HG03469 (cell line): ENCODE data around the gene CYP4F11.
"Not testable (repeated sequence)": the region's sequence is repeated elsewhere in the genome, so short reads cannot be mapped to it uniquely, and the experiment has no call there.

ENCODE experiments used
- ATAC-seq: cut with Tn5 transposase; IDR thresholded peaks from one replicate; pipeline ENCODE4 v1.9.1; 2021; ENCODE audit warnings: mild to moderate bottlenecking, moderate library complexity, moderate number of reproducible peaks; ENCODE audit not compliant: unreplicated experiment

Gene CYP4F11

DNA sequence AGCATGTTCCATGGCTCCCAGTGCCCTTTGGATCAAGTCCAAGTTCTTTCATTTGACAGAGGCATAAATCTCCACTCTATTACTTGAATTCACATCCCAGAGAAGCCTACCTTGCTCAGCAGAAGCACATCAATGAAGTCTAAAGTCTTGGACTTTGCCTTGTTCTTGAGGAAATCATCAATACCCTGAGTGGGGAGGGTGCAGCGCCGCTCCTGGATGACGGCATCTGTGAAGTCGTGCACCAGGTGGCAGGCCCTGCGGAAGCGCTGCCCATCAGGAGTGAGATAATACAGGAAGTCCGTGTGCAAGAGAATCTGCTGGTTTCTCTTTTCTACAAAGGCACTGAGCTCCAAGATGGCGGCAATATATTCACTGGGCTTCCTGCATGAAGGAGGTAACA lies 10.6 kb downstream of the CYP4F11 start:
- no peak for ATAC-seq

DNA sequence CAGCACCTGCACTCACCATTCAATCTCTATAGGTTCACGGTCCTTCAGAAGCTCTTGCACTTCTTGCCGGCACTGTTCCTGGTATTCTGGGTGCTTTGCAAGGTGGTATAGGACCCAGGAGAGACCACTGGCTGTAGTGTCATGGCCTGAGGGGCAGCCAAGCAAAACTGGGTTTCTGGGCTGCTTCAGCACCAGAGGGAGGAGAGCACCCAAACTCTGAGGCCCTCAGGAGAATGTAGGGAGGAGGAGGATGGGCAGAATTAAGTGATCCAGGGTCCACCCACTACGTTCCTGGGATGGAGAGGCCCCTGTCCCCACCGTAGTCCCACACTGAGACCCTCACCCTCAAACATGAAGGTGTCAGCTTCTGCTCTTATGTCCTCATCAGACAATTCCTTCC lies 12.3 kb downstream of the CYP4F11 start:
- no peak for ATAC-seq

DNA sequence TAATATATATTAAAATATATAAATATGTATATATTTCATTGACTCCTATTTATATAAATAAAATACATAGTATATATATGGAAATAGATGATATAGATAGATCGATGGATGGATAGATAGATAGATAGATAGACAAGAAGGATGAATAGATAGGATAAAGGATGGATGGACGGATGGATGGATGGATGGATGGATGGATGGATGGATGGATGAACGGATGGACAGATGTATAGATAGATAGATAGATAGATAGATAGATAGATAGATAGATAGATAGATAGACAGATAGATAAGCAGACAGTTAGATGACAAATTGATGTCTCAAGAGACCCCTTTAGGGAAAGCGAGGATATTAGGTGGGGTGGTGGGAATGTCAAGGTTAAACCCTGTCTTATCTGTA lies 15.1 kb downstream of the CYP4F11 start:
- ATAC-seq: no peak

DNA sequence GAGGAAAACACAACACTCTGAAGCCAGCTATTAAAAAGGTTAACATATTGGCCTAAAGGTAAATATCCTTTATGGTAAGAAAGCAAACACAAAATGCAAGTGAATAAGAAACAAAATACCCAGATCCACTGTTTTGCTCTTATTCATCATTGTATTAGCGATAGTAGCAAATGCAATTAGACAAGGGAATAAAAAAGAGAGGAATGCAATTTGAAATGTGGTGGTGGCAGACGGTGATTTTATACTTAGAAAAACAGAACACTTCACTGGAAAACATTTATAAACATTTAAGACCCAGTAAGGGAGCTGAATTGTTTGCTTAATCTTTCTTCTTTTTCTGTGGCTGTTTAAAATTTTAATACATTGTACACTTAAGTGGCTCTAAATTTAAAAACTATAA lies 19.2 kb downstream of the CYP4F11 start:
- no peak for ATAC-seq

DNA sequence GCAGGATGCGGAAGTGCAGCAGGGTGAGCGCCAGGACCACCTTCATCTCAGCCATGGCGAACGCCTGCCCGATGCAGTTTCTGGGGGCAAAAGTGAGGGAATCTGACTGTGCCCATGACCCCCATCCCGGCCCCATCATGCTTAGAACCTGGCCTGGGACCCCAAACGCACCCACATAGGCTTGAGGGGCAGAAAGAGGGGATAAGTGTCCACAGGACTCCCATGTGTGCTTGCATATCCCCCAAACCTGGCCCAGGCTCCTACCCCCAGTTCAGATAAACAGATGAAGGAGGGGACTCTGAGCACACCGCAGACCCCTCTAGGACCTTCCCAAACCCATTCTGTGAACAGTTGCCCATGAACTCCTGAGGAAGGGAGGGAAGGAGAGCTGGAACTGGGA lies 20.5 kb downstream of the CYP4F11 start:
- no peak for ATAC-seq

DNA sequence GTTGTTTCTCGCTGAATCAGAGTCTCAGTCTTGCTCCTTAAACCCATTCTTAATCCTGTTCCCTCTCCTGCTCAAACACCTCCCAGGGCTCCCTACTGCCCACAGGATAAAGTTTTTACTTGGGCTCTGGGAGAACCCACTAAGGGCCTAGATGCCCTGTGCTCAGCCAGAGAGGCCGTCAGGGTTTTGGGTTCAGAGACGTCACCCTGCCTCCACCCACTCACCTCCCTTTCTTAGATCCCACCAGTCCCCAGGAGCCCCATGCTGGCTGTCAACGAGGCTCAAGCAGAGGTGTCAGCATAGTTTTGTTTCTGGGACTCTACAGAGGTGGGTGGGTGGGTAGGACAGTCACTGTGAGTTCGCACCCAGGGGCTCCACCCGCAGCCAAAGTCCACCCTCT lies 20.9 kb downstream of the CYP4F11 start:
- no peak for ATAC-seq

DNA sequence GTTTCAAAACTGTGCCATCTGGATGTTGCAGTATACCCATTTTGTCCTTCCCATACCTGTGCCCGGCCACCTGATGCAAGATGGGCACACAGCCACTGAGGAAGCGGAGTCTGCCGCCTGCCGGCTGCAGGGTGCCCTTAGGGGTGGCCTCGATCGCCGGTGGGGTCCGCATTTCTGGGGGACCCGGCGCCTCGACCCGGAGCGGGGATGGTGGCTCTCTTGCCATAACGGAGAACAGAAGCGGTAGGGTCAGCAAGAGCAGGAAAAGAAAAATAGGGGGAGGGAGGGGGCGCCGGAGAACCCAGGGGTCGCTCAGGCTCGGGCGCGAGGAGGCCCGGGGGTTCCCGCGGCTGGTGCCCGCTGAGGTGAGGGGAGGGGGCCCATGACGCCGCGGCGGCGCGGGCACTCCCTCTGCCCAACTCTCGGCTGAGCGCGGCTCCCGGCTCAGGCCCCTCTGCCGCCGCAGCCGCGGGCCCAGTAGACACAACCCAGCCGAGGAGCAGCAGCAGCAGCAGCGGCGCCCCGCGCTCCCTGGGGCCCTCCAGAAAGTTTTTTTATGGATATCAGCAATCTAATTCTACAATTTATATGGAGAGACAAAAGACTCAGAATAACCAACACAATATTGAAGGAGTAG lies 22.6 kb downstream of the CYP4F11 start:
- ATAC-seq: no peak

DNA sequence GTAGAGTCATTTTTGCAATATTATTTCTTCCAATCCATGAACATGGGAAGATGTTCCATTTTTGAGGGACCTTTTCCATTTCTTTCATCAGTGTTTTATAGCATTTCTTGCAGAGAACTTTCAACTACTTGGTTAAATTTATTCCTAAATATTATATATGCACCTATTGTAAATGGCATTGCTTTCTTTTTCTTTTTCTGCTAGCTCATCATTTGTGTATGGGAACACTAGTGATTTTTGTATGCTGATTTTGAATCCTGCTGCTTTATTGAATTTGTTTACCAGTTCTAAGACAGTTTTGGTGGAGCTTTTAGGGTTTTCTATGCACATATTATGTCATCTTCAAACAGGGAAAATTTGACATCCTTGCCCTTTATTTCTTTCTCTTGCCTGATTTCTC lies 29.3 kb downstream of the CYP4F11 start:
- ATAC-seq: no peak

DNA sequence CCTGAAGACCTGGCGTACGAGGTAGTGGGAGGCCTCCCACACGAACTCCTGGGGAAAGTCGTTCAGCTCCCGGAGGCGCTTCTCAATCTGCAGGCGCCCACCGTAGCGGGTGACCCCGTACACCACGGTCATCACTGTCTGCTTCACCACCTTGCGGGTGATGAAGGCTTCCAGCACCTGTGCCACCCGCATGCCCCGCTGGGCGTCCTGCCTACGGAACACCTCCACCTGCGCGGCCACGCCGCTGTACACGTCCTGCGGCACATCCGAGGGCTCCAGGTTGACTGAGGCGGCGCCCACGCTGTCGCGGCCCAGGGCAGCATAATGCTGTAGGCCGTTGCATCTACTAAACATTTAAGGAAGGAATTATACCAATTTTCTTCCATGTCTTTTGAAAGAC lies 31.4 kb downstream of the CYP4F11 start:
- not testable (repeated sequence) for ATAC-seq

DNA sequence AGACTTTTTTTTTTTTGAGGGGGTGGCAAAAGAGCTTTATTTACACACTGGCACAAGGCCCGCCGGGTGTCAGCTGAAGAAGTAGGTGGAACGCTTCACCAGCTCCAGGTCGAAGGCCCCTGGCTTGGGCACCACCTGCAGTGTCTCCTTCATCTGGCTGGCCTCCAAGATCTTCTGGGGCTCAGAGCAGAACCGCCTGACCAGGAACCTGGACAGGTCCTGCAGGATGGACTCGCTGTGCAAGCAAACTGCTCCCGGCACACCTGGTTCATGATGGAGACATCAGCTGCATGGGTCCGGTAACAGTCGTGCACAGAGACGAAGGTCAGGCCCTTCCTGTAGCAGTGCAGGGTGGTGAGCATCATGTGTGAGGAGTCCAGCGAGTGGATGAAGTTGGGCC lies 32.1 kb downstream of the CYP4F11 start:
- ATAC-seq: no peak

DNA sequence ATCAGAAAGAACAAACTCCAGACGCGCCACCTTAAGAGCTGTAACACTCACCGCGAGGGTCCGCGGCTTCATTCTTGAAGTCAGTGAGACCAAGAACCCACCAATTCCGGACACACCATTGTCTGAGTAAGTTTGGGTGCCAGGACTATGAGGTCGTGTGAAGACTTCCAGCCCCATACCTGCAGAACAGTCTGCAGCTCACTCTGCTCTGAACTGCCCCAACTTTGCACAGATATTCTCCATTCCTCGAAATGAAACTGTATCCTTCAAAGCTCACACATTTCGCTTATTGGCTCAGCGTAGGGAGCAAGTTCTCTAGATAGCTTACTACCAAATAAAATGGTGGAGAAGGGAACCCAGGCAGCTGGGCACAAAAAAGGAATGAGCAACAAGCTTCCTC lies 33.8 kb downstream of the CYP4F11 start:
- ATAC-seq: no peak

DNA sequence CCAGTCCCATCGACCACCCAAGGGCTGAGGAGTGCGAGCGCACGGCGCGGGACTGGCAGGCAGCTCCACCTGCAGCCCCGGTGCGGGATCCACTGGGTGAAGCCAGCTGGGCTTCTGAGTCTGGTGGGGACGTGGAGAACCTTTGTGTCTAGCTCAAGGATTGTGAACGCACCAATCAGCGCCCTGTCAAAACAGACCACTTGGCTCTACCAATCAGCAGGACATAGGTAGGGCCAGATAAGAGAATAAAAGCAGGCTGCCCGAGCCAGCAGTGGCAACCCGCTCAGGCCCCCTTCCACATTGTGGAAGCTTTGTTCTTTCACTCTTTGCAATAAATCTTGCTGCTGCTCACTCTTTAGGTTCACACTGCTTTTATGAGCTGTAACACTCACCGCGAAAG lies 34.3 kb downstream of the CYP4F11 start:
- ATAC-seq: not testable (repeated sequence)

DNA sequence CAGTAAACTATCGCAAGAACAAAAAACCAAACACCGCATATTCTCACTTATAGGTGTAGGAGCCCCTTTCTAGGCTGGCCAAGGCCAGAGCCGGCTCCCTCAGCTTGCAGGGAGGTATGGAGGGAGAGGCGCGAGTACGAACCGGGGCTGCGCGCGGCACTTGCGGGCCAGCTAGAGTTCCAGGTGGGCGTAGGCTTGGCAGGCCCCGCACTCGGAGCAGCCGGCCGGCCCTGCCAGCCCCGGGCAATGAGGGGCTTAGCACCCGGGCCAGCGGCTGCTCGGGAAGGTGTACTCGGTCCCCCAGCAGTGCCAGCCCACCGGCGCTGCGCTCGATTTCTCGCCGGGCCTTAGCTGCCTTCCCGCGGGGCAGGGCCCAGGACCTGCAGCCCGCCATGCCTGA lies 34.8 kb downstream of the CYP4F11 start:
- not testable (repeated sequence) for ATAC-seq

DNA sequence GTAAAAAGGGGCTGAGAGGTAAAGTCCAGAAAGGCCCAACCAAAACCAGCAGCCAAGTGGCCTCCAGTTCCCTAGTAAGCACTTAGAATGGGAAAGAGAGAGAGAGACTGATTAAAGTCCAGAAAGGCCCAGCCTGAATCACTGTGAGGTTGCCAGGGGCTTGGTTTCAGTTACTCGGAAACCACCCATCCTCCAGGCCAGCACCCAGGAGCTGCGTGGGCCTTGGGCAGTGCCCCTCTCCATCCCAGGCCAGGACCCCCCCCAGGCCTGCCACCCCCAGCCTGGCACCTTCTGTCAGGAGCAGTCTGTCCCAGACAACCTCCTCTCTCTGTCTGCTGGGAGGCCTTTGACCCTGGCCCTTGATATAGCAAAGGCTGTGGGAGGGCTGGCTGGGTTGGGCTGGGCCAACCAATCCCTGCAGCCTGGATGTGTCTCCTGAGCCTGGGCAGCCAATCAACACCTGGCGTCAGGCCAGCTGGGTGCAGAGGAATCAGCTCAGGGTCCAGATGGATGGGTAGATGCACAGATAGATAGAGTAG lies 36.5 kb downstream of the CYP4F11 start, which contains the start of gene CYP4F2:
CYP4F2 (minus strand) TSS at position 337 of the 539 bp plus-strand sequence. CDS start 463 bp downstream, outside the sequence.
- no peak for ATAC-seq

DNA sequence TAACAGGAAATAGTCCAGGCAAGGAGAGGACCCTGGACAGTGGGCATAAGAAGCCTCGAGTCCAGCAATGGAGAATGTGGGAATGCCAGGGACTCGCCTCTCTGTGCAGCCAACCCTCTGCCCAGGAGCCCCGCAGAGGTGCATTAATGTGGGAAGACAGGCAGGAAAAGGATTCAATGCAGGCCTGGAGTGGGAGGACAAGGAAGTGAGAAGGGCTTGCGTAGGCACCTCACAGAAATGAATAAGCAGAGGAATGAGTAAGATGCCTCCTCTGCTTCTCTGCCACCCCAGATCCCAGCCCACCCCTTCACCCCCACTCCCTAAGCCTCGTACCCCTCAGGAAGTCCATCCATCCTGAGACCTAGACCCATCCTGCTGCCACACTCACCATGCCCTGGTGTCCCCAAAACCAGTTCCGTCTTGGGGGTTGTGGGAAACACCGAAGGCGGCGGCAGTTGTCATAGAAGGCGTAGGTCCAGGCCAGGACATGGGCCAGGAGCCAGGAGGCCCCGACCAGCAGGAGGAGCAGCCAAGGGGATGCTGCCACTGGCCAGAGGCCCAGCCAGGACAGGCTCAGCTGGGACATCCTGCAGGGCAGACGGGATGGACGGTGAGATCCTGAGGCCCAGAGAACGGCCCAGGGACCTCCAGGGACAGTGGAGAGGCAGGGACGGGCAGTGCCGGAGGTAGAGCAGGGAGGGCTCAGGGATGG lies 37.1 kb downstream of the CYP4F11 start:
- no peak for ATAC-seq

DNA sequence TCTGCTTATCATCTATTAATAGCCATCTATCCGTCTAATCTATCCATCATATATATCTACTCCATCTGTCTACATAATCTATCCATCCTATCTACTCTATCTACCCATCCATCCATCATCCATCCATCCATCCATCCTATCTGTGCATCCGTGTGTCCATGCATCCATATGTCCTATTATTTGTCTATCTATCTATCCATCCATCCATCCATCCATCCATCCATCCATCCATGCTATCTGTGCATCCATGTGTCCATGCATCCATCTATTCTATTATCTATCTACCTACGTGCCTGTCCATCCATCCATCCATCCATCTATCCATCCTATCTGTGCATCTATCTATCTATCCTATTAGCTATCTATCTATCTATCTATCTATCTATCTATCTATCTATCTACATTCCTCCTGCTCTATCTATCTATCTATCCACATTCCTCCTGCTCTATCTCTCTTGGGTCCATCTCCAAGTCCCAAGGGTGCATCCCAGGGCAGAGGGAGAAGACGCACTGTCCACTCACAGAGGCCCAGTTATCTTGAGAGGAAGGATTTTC lies 38.4 kb downstream of the CYP4F11 start:
- no peak for ATAC-seq

DNA sequence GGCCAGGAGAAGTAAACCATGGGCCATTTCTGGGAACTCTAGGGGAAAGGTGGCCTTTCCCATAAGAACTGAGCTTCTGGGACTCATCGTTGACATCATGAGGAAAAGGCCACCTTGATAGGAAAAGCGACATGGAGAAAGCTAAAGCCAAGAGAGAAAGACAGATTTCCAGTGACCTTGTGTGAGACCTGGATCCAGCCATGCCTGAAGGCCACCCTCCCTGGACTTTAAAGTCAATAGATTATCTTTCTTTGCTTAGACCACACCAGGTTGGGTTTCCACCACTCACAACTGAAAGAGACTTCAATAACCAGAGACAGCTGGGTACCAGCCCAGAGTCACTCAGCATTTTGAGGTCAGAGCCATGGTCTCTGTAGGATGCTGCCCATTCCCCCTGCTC lies 40.0 kb downstream of the CYP4F11 start:
- ATAC-seq: no peak

DNA sequence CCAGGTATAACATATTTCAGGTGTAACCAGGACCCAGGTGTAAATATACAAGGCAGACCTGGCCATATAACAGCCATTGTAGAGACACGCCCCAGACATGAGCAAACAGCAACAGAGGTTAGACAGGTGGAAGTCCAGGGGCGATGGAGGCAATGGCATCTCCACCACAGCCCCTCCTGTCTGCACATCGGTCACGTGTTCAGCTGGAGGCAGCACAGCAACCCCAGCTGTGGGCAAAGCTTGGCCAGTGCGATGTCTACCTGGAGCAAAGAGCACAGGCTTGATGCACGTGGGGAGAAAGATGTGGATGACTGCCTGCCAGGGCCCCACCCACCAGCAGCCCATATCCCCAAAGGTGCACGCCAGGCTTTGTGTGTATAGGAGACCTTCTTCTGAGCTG lies 40.9 kb downstream of the CYP4F11 start:
- ATAC-seq: no peak

DNA sequence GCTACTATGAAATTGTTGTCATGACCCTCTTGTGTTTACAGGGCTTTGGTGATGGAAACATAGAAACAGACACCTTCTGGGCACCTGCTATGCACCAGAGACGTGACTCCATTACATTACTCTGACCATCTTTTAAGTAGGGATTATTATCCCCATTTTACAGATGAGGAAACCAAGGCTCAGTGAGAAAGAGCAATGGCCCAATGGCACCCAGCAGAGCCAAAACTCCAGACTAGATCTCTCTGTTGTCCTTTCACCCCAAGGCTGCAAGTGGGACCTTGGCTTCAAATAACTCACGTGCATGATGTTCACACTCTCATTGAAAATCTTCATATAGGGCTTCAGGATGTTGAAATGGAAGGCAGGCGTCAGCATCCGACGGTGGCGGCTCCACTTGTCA lies 42.3 kb downstream of the CYP4F11 start:
- ATAC-seq: no peak

DNA sequence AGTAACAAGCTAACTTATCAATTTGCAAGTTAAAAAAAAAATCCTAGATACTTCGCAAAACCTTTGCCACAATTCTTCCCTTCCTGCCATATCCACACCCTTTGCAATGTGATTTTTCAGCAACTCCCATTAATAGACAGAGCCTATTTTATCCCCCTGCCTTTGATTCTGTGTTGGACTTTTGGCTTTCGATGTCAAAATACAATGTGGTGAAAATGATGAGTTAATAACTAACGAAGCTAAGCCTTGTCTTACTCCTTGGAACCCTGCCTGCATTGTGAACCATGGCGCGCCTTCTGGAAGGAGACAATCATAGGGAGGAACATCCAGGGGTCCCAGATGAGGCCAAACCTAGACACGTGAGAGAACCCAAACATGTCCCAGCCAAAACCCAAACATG lies 42.9 kb downstream of the CYP4F11 start:
- ATAC-seq: no peak

DNA sequence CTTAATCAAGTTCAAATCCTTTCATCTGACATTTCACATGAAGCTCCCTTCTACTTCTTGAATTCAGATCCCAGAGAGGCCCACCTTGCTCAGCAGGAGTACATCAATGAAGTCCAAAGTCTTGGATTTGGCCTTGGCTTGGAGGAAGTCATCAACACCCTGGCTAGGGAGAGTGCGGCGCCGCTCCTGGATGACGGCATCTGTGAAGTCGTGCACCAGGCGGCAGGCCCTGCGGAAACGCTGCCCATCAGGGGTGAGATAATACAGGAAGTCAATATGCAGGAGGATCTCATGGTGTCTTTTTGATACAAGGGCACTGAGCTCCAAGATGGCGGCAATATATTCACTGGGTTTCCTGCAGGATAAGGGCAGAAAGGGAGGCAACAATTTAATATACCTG lies 45.0 kb downstream of the CYP4F11 start:
- not testable (repeated sequence) for ATAC-seq

DNA sequence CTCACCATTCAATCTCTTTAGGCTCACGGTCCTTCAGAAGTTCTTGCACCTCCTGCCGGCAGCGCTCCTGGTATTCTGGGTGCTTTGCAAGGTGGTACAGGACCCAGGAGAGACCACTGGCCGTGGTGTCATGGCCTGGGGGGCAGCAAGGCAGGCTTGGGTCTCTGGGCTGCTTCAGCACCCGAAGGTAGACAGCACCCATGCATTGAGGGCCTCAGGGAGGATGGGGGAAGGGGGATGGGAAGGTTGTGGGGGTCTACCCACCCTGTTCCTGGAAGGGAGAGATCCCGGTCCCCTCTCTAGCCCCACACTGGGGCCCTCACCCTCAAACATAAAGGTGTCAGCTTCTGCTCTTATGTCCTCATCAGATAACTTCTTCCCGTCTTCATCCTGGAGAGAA lies 48.4 kb downstream of the CYP4F11 start:
- ATAC-seq: no peak
